HG02840 (cell line): ENCODE measurements around the gene COL24A1.
"Not testable (repeated sequence)": the region's sequence is repeated elsewhere in the genome, so short reads cannot be mapped to it uniquely, and the experiment has no call there.

ENCODE experiments used
- ATAC-seq: cut with Tn5 transposase; IDR thresholded peaks from one replicate; pipeline ENCODE4 v1.9.1; 2021; ENCODE audit warnings: mild to moderate bottlenecking, moderate library complexity, moderate number of reproducible peaks; ENCODE audit not compliant: unreplicated experiment, low FRiP score

The COL24A1 gene

GRCh38 chr1:86000601-86001000 lies 156.0 kb downstream of the COL24A1 start:
- ATAC-seq = no peak

- no peak for ATAC-seq
These were observed 158.3 kb downstream of the COL24A1 start for GRCh38 chr1:85998105-85998855.

GRCh38 chr1:85992791-85993190 lies 163.8 kb downstream of the COL24A1 start:
- ATAC-seq = peak; percentile 72

GRCh38 chr1:85991261-85991660 lies 165.3 kb downstream of the COL24A1 start:
- ATAC-seq = no peak

- no peak for ATAC-seq
These were observed 171.9 kb downstream of the COL24A1 start for GRCh38 chr1:85984636-85985035.

GRCh38 chr1:85983316-85983715 lies 173.3 kb downstream of the COL24A1 start:
- ATAC-seq = no peak

- ATAC-seq = no peak
These were observed 179.9 kb downstream of the COL24A1 start for GRCh38 chr1:85976516-85977205.

- no peak for ATAC-seq
These were observed 180.6 kb downstream of the COL24A1 start for GRCh38 chr1:85975912-85976371.

- no peak for ATAC-seq
These were observed 194.1 kb downstream of the COL24A1 start for GRCh38 chr1:85962457-85962856.

- no peak for ATAC-seq
These were observed 198.8 kb downstream of the COL24A1 start for GRCh38 chr1:85957760-85958159.

- not testable (repeated sequence) for ATAC-seq
These were observed 201.4 kb downstream of the COL24A1 start for GRCh38 chr1:85955218-85955617.

- no peak for ATAC-seq
These were observed 204.1 kb downstream of the COL24A1 start for GRCh38 chr1:85952460-85952859.

GRCh38 chr1:85947186-85947585 lies 209.4 kb downstream of the COL24A1 start:
- no peak for ATAC-seq

GRCh38 chr1:85943945-85944344 lies 212.6 kb downstream of the COL24A1 start:
- ATAC-seq = no peak

GRCh38 chr1:85943526-85943925 lies 213.0 kb downstream of the COL24A1 start:
- ATAC-seq = no peak

GRCh38 chr1:85940656-85941306 lies 215.8 kb downstream of the COL24A1 start:
- no peak for ATAC-seq

GRCh38 chr1:85938829-85939228 lies 217.7 kb downstream of the COL24A1 start:
- no peak for ATAC-seq

GRCh38 chr1:85936470-85936869 lies 220.1 kb downstream of the COL24A1 start:
- ATAC-seq = no peak

GRCh38 chr1:85936057-85936456 lies 220.5 kb downstream of the COL24A1 start:
- no peak for ATAC-seq

- no peak for ATAC-seq
These were observed 221.3 kb downstream of the COL24A1 start for GRCh38 chr1:85935234-85935633.

GRCh38 chr1:85934516-85934915 lies 222.1 kb downstream of the COL24A1 start:
- ATAC-seq = no peak
